ENCODE measurements around the gene DPH3.

DPH3 gene

GRCh38 chr3:16290827-16291196 lies 26.1 kb upstream of the DPH3 start:
- DNase-seq (ENCODE audit: low read depth), result no peak

- no peak for DNase-seq (ENCODE audit: low read depth)
Measured at GRCh38 chr3:16290007-16290826, 25.5 kb upstream of the DPH3 start.

GRCh38 chr3:16289144-16289889 lies 24.6 kb upstream of the DPH3 start:
- DNase-seq (ENCODE audit: low read depth), result no peak

GRCh38 chr3:16288664-16289063 lies 23.9 kb upstream of the DPH3 start:
- no peak for DNase-seq (ENCODE audit: low read depth)

- DNase-seq (ENCODE audit: low read depth), result no peak
Measured at GRCh38 chr3:16286751-16287543, 22.2 kb upstream of the DPH3 start.

- peak; percentile 57 for DNase-seq (ENCODE audit: low read depth)
Measured at GRCh38 chr3:16286161-16286560, 21.4 kb upstream of the DPH3 start.

GRCh38 chr3:16284633-16285032 lies 19.9 kb upstream of the DPH3 start:
- DNase-seq (ENCODE audit: low read depth), result no peak

- DNase-seq (ENCODE audit: low read depth), result no peak
Measured at GRCh38 chr3:16280671-16281070, 15.9 kb upstream of the DPH3 start.

GRCh38 chr3:16279010-16279801 lies 14.5 kb upstream of the DPH3 start:
- DNase-seq (ENCODE audit: low read depth), result no peak

GRCh38 chr3:16277471-16277870 lies 12.7 kb upstream of the DPH3 start:
- no peak for DNase-seq (ENCODE audit: low read depth)

- no peak for DNase-seq (ENCODE audit: low read depth)
Measured at GRCh38 chr3:16273867-16274266, 9.1 kb upstream of the DPH3 start.

GRCh38 chr3:16272588-16272987 lies 7.8 kb upstream of the DPH3 start:
- DNase-seq (ENCODE audit: low read depth), result no peak

- no peak for DNase-seq (ENCODE audit: low read depth)
Measured at GRCh38 chr3:16270855-16271254, 6.1 kb upstream of the DPH3 start.

GRCh38 chr3:16266714-16267113 lies 2.0 kb upstream of the DPH3 start:
- DNase-seq (ENCODE audit: low read depth), result no peak

GRCh38 chr3:16265455-16265786 lies 678 bp upstream of the DPH3 start:
- DNase-seq (ENCODE audit: low read depth), result no peak

GRCh38 chr3:16264174-16264707 lies 502 bp downstream of the DPH3 start:
- DNase-seq (ENCODE audit: low read depth), result no peak

GRCh38 chr3:16262174-16262573 lies 2.6 kb downstream of the DPH3 start:
- DNase-seq (ENCODE audit: low read depth), result no peak

GRCh38 chr3:16260046-16260445 lies 4.7 kb downstream of the DPH3 start:
- no peak for DNase-seq (ENCODE audit: low read depth)

GRCh38 chr3:16258866-16259265 lies 5.9 kb downstream of the DPH3 start:
- no peak for DNase-seq (ENCODE audit: low read depth)

GRCh38 chr3:16258177-16258576 lies 6.6 kb downstream of the DPH3 start:
- DNase-seq (ENCODE audit: low read depth), result no peak

- DNase-seq (ENCODE audit: low read depth), result no peak
Measured at GRCh38 chr3:16257309-16257708, 7.4 kb downstream of the DPH3 start.

- no peak for DNase-seq (ENCODE audit: low read depth)
Measured at GRCh38 chr3:16255726-16256125, 9.0 kb downstream of the DPH3 start.

Data from stimulated activated CD8-positive, alpha-beta memory T cell treated with anti-CD3 and anti-CD28 coated beads, Interleukin-12 subunit alpha, Interleukin-12 subunit beta, amount 100 ng/mL, for 1 hour (primary cell).